ENCODE data around the gene DYDC1. TPM values are rescaled to one million over a fixed set of nuclear protein-coding genes. Genes with fewer than 3 reads are reported as not detected.

DYDC1 gene
- total and polyA plus RNA-seq, 2 of the 13 experiments (the other 11 are each of a cell fraction or from before 2014, with no cell fraction given), result not detected

GRCh38 chr10:80289451-80290287 is 66.9 kb downstream of the DYDC1 start, which contains the start of gene MAT1A (continued):
- TF ChIP-seq NFE2L1 (CRISPR knock-in tag; IDR thresholded peaks at IDR 0.05; ENCODE audit: borderline replicate concordance), result no peak
- TF ChIP-seq REPIN1 (CRISPR knock-in tag; IDR thresholded peaks at IDR 0.05; ENCODE audit: borderline replicate concordance, low read depth), result no peak; the same call in 1 of the 2 replicates
- TF ChIP-seq SNAPC2 (CRISPR knock-in tag; IDR thresholded peaks at IDR 0.05), result peak; percentile 45; the same call in 1 of the 2 replicates
- TF ChIP-seq KMT2A (CRISPR knock-in tag; IDR thresholded peaks at IDR 0.05), result no peak
- TF ChIP-seq, protein P1, sequence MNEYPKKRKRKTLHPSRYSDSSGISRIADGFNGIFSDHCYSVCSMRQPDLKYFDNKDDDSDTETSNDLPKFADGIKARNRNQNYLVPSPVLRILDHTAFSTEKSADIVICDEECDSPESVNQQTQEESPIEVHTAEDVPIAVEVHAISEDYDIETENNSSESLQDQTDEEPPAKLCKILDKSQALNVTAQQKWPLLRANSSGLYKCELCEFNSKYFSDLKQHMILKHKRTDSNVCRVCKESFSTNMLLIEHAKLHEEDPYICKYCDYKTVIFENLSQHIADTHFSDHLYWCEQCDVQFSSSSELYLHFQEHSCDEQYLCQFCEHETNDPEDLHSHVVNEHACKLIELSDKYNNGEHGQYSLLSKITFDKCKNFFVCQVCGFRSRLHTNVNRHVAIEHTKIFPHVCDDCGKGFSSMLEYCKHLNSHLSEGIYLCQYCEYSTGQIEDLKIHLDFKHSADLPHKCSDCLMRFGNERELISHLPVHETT (CRISPR knock-in tag; conservative IDR thresholded peaks at IDR 0.05), result no peak
- no peak for TF ChIP-seq ZNF33B (CRISPR knock-in tag; IDR thresholded peaks at IDR 0.05)
- TF ChIP-seq AGO1 (IDR thresholded peaks at IDR 0.05; ENCODE audit: low read depth, low read length, poor library complexity, severe bottlenecking), result no peak
- no peak for TF ChIP-seq RCOR2 (CRISPR knock-in tag; IDR thresholded peaks at IDR 0.05)
- peak; percentile 38; the same call in 1 of the 2 replicates for TF ChIP-seq GMEB1 (CRISPR knock-in tag; IDR thresholded peaks at IDR 0.05; ENCODE audit: borderline replicate concordance)
- TF ChIP-seq, protein P2, sequence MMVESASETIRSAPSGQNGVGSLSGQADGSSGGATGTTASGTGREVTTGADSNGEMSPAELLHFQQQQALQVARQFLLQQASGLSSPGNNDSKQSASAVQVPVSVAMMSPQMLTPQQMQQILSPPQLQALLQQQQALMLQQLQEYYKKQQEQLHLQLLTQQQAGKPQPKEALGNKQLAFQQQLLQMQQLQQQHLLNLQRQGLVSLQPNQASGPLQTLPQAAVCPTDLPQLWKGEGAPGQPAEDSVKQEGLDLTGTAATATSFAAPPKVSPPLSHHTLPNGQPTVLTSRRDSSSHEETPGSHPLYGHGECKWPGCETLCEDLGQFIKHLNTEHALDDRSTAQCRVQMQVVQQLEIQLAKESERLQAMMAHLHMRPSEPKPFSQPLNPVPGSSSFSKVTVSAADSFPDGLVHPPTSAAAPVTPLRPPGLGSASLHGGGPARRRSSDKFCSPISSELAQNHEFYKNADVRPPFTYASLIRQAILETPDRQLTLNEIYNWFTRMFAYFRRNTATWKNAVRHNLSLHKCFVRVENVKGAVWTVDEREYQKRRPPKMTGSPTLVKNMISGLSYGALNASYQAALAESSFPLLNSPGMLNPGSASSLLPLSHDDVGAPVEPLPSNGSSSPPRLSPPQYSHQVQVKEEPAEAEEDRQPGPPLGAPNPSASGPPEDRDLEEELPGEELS (CRISPR knock-in tag; IDR thresholded peaks at IDR 0.05), result no peak
- peak; percentile 70 for TF ChIP-seq GATAD2A (CRISPR knock-in tag; IDR thresholded peaks at IDR 0.05)
- TF ChIP-seq PRDM10 (CRISPR knock-in tag; IDR thresholded peaks at IDR 0.05; ENCODE audit: low read depth), result peak; percentile 99
- TF ChIP-seq ZFP1 (CRISPR knock-in tag; IDR thresholded peaks at IDR 0.05), result no peak
- no peak for TF ChIP-seq ZNF124 (CRISPR knock-in tag; IDR thresholded peaks at IDR 0.05)
- TF ChIP-seq TBP (CRISPR knock-in tag; IDR thresholded peaks at IDR 0.05), result no peak
- TF ChIP-seq, protein P3, sequence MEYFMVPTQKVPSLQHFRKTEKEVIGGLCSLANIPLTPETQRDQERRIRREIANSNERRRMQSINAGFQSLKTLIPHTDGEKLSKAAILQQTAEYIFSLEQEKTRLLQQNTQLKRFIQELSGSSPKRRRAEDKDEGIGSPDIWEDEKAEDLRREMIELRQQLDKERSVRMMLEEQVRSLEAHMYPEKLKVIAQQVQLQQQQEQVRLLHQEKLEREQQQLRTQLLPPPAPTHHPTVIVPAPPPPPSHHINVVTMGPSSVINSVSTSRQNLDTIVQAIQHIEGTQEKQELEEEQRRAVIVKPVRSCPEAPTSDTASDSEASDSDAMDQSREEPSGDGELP (IDR thresholded peaks at IDR 0.05; ENCODE audit: borderline replicate concordance, low read depth), result peak; percentile 98
- TF ChIP-seq ZNF720 (CRISPR knock-in tag; IDR thresholded peaks at IDR 0.05), result no peak

Measured in HepG2 (cell line).